RWPE2 (cell line): ENCODE results near the gene CTBP2.

Experiments
- ATAC-seq: fragments of 200-7000 bp; cut with Tn5 transposase; 3 replicates; pipeline ENCODE4 v1.9.1; 2021; ENCODE audit warnings: low read depth
- DNase-seq: peaks from one replicate; pipeline ENCODE4 v3.0.0-alpha.2; 2020; ENCODE audit warnings: low spot score
- H3K27ac ChIP-seq: fragments of 450-650 bp; 2 replicates; pipeline ENCODE4 v1.5.1; 2017; ENCODE audit warnings: mild to moderate bottlenecking; ENCODE audit not compliant: poor library complexity, severe bottlenecking
- H3K27me3 ChIP-seq: fragments of 250-450 bp; sonication (Bioruptor Pico); 2 replicates; pipeline ENCODE4 v1.5.1; 2021; ENCODE audit warnings: mild to moderate bottlenecking, moderate library complexity; ENCODE audit not compliant: insufficient read depth, poor library complexity, severe bottlenecking
- H3K36me3 ChIP-seq: fragments of 250-450 bp; sonication (Bioruptor Pico); 2 replicates; pipeline ENCODE4 v1.5.1; 2020; ENCODE audit warnings: low read depth, mild to moderate bottlenecking, moderate library complexity
- H3K4me1 ChIP-seq: fragments of 250-450 bp; sonication (Bioruptor Pico); 2 replicates; pipeline ENCODE4 v1.5.1; 2021; ENCODE audit warnings: mild to moderate bottlenecking, moderate library complexity; ENCODE audit not compliant: insufficient read depth, poor library complexity, severe bottlenecking
- H3K4me3 ChIP-seq: fragments of 250-450 bp; sonication (Bioruptor Pico); 2 replicates; pipeline ENCODE4 v1.5.1; 2021; ENCODE audit warnings: mild to moderate bottlenecking, moderate library complexity; ENCODE audit not compliant: severe bottlenecking
- H3K9me3 ChIP-seq: fragments of 250-450 bp; sonication (Bioruptor Pico); 2 replicates; pipeline ENCODE4 v1.5.1; 2021; ENCODE audit warnings: mild to moderate bottlenecking, moderate library complexity; ENCODE audit not compliant: severe bottlenecking
- TF ChIP-seq, protein P1 (sequence below): fragments of 450-650 bp; IDR thresholded peaks from one replicate; pipeline ENCODE4 v1.5.1; 2017; ENCODE audit warnings: mild to moderate bottlenecking, moderate library complexity; ENCODE audit not compliant: poor library complexity, severe bottlenecking

CTBP2 gene

DNA sequence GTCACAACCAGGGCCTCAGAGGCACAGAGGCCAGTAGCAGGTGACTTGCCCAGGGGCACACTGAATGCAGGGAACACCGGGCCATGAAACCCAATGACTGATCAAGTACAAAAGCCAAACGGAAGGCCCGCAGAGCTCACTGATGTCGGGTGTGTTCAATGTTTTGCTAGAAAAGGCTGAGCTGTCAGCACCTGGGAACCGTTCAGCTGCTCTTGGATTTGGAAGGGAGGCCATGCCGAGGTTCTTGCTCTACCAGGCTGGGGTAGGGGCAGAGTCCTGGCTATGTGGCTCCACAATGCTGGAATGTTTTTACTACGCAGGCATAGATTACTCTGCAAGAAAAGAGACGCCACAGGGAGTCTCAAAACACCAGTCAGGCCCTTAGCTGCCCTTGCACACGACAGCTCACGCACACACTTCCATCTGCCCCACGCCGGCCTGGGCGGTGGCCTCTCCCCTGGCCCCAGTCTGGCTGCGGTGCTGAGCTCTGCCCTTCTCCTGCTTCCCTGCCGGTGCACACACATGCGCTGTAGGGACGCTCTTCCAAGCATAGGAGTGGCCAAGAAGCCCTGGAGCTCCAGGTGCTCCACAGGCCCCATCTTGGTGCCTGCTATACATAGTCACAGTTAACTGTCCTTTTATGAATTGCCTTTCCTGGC lies 138.5 kb downstream of the CTBP2 start:
- Histone ChIP-seq H3K4me3 (no peak overlapping the region), H3K4me1 (no peaks in the 10 kb centered on the region), H3K27ac (no peak overlapping the region), H3K9me3 (no peaks in the 10 kb centered on the region), H3K27me3 (no peaks in the 10 kb centered on the region), H3K36me3 (peaks cover 39% of the 10 kb centered on the region)
- ATAC-seq (no peak), DNase-seq (no peak)
- TF ChIP-seq, protein P1, sequence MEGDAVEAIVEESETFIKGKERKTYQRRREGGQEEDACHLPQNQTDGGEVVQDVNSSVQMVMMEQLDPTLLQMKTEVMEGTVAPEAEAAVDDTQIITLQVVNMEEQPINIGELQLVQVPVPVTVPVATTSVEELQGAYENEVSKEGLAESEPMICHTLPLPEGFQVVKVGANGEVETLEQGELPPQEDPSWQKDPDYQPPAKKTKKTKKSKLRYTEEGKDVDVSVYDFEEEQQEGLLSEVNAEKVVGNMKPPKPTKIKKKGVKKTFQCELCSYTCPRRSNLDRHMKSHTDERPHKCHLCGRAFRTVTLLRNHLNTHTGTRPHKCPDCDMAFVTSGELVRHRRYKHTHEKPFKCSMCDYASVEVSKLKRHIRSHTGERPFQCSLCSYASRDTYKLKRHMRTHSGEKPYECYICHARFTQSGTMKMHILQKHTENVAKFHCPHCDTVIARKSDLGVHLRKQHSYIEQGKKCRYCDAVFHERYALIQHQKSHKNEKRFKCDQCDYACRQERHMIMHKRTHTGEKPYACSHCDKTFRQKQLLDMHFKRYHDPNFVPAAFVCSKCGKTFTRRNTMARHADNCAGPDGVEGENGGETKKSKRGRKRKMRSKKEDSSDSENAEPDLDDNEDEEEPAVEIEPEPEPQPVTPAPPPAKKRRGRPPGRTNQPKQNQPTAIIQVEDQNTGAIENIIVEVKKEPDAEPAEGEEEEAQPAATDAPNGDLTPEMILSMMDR, result no peak

DNA sequence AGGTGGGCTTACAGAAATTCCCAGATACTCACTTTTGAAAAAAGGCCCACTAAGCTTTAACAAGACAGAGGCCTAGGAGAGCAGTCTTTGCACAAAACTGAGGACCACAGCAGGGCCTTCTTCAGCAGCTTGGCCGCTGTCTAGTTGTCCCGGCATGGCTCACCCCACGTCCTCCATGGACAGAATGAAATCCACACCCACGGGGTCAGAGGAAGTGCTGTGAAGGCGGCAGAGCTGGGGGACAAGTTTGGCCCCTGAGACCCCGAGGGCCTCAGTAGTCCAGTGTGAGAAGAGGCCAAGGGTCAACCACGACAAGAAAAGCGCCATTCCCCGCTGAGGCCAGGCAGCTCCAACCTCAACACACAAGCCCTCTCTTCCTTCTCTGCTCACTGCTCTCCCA lies 139.5 kb downstream of the CTBP2 start:
- H3K36me3 ChIP-seq, result peaks cover 41% of the 10 kb centered on the region
- no peak overlapping the region for H3K27ac ChIP-seq
- no peaks in the 10 kb centered on the region for H3K4me1 ChIP-seq
- DNase-seq (no peak), ATAC-seq (no peak)
- no peaks in the 10 kb centered on the region for H3K27me3 ChIP-seq
- TF ChIP-seq, protein P1, result no peak
- no peaks in the 10 kb centered on the region for H3K9me3 ChIP-seq
- H3K4me3 ChIP-seq, result no peak overlapping the region

DNA sequence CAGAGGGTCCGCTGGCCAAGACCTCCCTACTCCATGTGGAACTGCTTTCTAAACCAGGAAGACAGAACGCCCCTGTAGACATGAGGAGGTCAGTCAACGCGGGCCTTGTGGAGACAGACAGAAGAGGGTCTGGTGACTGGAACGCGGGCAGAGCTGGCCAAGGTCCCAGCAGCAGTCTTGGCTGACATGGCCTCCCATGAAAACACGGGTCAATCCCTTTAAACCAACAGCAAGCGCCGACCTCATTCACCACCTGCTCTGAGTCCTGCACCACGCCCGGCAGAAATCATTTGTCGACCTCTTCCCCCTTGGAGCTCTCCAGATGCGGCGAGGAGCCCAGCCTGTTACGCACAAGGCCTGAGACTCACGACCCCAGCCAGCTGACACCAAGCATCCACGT lies 140.0 kb downstream of the CTBP2 start:
- H3K36me3 ChIP-seq, result peaks cover 41% of the 10 kb centered on the region
- no peak overlapping the region for H3K27ac ChIP-seq
- TF ChIP-seq, protein P1, result no peak
- no peak overlapping the region for H3K4me3 ChIP-seq
- no peaks in the 10 kb centered on the region for H3K4me1 ChIP-seq
- DNase-seq, result no peak
- H3K9me3 ChIP-seq, result no peaks in the 10 kb centered on the region
- no peaks in the 10 kb centered on the region for H3K27me3 ChIP-seq
- ATAC-seq, result no peak

DNA sequence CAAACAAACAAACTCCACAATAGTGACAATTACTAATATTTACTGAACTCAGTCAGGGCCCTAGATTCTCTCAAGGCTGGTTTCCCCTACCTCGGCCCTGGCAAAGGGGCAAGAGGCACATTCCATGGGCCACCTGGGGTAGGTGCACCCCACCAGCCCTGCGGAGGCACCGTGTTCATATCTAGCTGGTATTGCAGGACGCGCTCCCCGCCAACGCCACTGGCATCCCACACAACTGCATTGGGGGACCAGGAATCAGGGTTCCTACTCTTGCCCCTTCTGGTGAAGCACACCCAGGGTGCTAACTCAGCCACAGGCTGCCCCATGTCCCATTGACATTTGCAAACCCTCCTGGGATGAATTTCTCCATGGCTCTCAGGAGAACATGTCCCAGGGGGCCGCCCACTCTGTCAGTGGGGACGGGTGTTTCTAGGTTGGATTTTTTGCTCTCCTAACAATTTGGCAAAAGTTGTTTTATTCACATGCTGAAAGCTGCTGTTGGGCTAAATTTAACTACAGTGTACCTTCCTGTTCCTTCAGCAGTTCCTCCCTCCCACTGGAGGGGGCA lies 141.7 kb downstream of the CTBP2 start:
- Histone ChIP-seq H3K36me3 (peaks cover 30% of the 10 kb centered on the region), H3K27ac (no peak overlapping the region), H3K27me3 (no peaks in the 10 kb centered on the region), H3K4me3 (no peak overlapping the region), H3K9me3 (no peaks in the 10 kb centered on the region), H3K4me1 (no peaks in the 10 kb centered on the region)
- no peak for ATAC-seq
- DNase-seq, result no peak
- TF ChIP-seq, protein P1, result no peak

DNA sequence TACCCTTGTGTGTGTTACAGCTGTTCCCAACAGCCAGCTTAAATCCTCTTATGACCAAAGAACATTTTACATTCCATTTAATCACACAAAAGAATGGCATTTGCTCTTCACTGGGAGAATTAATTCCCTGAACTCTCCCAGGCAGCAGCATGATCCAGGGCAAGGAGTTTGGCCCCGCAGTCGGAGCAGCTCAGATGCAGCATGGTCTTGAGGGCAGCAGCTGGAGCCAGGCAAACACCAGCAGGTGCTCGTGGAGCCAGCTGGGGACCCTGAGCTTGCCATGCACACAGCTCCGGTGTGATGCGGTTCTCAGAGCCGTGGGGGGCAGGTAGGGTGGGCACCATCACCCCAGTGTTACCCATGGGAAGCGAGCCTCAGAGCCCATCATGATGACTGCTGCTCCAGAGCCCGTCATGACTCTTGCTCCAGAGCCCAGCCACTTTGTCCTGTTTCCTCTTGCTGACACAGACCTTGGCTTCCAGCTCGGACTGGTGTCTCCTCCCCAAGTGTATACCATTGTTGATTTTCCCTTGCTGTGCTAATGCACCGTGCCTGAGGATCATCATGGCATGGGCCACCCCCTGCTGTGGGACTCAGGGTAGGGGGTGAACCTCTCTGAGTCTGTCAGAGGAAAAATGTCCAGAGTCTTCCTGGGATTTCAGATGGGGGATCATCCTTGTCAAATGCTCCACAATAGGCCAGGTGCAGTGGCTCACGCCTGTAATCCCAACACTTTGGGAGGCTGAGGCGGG lies 142.6 kb downstream of the CTBP2 start:
- no peaks in the 10 kb centered on the region for H3K9me3 ChIP-seq
- DNase-seq (no peak), ATAC-seq (no peak)
- no peak overlapping the region for H3K4me3 ChIP-seq
- no peaks in the 10 kb centered on the region for H3K4me1 ChIP-seq
- H3K27me3 ChIP-seq, result no peaks in the 10 kb centered on the region
- no peak overlapping the region for H3K27ac ChIP-seq
- TF ChIP-seq, protein P1, result no peak
- peaks cover 30% of the 10 kb centered on the region for H3K36me3 ChIP-seq
